NOMO-1 (cell line): ENCODE data around the gene KRTCAP2.
"Not testable (repeated sequence)": the region's sequence is repeated elsewhere in the genome, so short reads cannot be mapped to it uniquely, and the experiment has no call there.

Experiments
- DNase-seq, 2 experiments: peaks; one replicate each; lab custom pipeline; 2025; ENCODE audit not compliant: unreplicated experiment in 2 of 2; lab: John Stamatoyannopoulos, UW

The KRTCAP2 gene

GRCh38 chr1:155200920-155201319 is 27.8 kb upstream of the KRTCAP2 start:
- DNase-seq, result no peak

GRCh38 chr1:155199792-155200191 is 26.7 kb upstream of the KRTCAP2 start:
- DNase-seq, result no peak

- DNase-seq, result no peak
These were observed 25.4 kb upstream of the KRTCAP2 start for GRCh38 chr1:155198547-155198906.

GRCh38 chr1:155197901-155198546 is 24.9 kb upstream of the KRTCAP2 start:
- no peak for DNase-seq

GRCh38 chr1:155196893-155197638 is 24.0 kb upstream of the KRTCAP2 start:
- no peak for DNase-seq

- DNase-seq, result no peak
These were observed 23.2 kb upstream of the KRTCAP2 start for GRCh38 chr1:155196103-155196892.

GRCh38 chr1:155195201-155196102 is 22.3 kb upstream of the KRTCAP2 start:
- no peak for DNase-seq

GRCh38 chr1:155193991-155194240 is 20.8 kb upstream of the KRTCAP2 start:
- not testable (repeated sequence) for DNase-seq

GRCh38 chr1:155193275-155193990 is 20.3 kb upstream of the KRTCAP2 start:
- DNase-seq, result peak; percentile 82 to 84

- no peak for DNase-seq
These were observed 19.5 kb upstream of the KRTCAP2 start for GRCh38 chr1:155192346-155193274.

- DNase-seq, result no peak
These were observed 18.8 kb upstream of the KRTCAP2 start for GRCh38 chr1:155191904-155192303.

GRCh38 chr1:155189926-155190325 is 16.8 kb upstream of the KRTCAP2 start:
- DNase-seq, result not testable (repeated sequence)

GRCh38 chr1:155188268-155188667 is 15.2 kb upstream of the KRTCAP2 start:
- DNase-seq, result no peak

- DNase-seq, result no peak
These were observed 14.4 kb upstream of the KRTCAP2 start for GRCh38 chr1:155187456-155187891.

- DNase-seq, result no peak
These were observed 13.8 kb upstream of the KRTCAP2 start for GRCh38 chr1:155186794-155187455.

- no peak for DNase-seq
These were observed 13.1 kb upstream of the KRTCAP2 start for GRCh38 chr1:155186067-155186793.

GRCh38 chr1:155185783-155186066 is 12.6 kb upstream of the KRTCAP2 start:
- DNase-seq, result no peak
